ENCODE data around the gene HENMT1. TPM values are rescaled to one million over a fixed set of nuclear protein-coding genes. Genes with fewer than 3 reads are reported as not detected.

HENMT1 gene
- total and polyA plus RNA-seq, 2 experiments from 2014 or later, result 3.8 to 4.7 TPM

GRCh38 chr1:108699375-108700332 is 38.8 kb upstream of the HENMT1 start:
- H4K20me1 ChIP-seq (ENCODE audit: insufficient read depth, poor library complexity, severe bottlenecking), result peaks cover 14% of the 10 kb centered on the region
- DNase-seq (ENCODE audit: low spot score), result no peak
- peaks cover 4% of the 10 kb centered on the region for H3K36me3 ChIP-seq (replicated peaks; ENCODE audit: insufficient read depth, low read depth)

GRCh38 chr1:108695535-108695934 is 34.6 kb upstream of the HENMT1 start:
- Histone ChIP-seq H3K4me3 (no peak overlapping the region), H3K4me1 (ENCODE audit: insufficient read depth) (peaks cover 20% of the 10 kb centered on the region), H3K9me3 (ENCODE audit: low read depth) (no peaks in the 10 kb centered on the region), H4K20me1 (ENCODE audit: insufficient read depth, poor library complexity, severe bottlenecking) (peaks cover 33% of the 10 kb centered on the region), H2AFZ (no peak overlapping the region), H3K4me2 (peak overlapping the region; percentile 92), H3K27me3 (no peaks in the 10 kb centered on the region), H3K9me2 (replicated peaks; ENCODE audit: insufficient read depth) (no peaks in the 10 kb centered on the region), H3K27ac (no peak overlapping the region), H3K79me2 (peaks cover 58% of the 10 kb centered on the region), H3K36me3 (replicated peaks; ENCODE audit: insufficient read depth, low read depth) (peaks cover 4% of the 10 kb centered on the region)
- TF ChIP-seq CTCF (IDR thresholded peaks at IDR 0.05; ENCODE audit: poor library complexity) (no peak), EZH2 (IDR thresholded peaks at IDR 0.05; ENCODE audit: borderline replicate concordance) (no peak), EZH2phosphoT487 (IDR thresholded peaks at IDR 0.05; ENCODE audit: low read depth, severe bottlenecking, unreplicated experiment) (no peak)
- no peak for DNase-seq (ENCODE audit: low spot score)
- 90% methylated on average over 5 of the region's 5 CpGs for WGBS (ENCODE audit: low lambda C conversion rate, missing lambda C conversion rate)

More at GRCh38 chr1:108699375-108700332, 38.8 kb upstream of the HENMT1 start:
- Histone ChIP-seq H3K9me2 (replicated peaks; ENCODE audit: insufficient read depth) (no peaks in the 10 kb centered on the region), H3K4me3 (no peak overlapping the region), H3K9me3 (ENCODE audit: low read depth) (no peaks in the 10 kb centered on the region), H3K27me3 (no peaks in the 10 kb centered on the region), H3K4me2 (no peak overlapping the region), H3K27ac (no peak overlapping the region), H2AFZ (no peak overlapping the region), H3K4me1 (ENCODE audit: insufficient read depth) (peaks cover 7% of the 10 kb centered on the region), H3K79me2 (peaks cover 26% of the 10 kb centered on the region)
- TF ChIP-seq CTCF (IDR thresholded peaks at IDR 0.05; ENCODE audit: poor library complexity) (no peak), EZH2 (IDR thresholded peaks at IDR 0.05; ENCODE audit: borderline replicate concordance) (no peak), EZH2phosphoT487 (IDR thresholded peaks at IDR 0.05; ENCODE audit: low read depth, severe bottlenecking, unreplicated experiment) (no peak)
- 96% methylated on average over 22 of the region's 22 CpGs for WGBS (ENCODE audit: low lambda C conversion rate, missing lambda C conversion rate)

- peak; percentile 51 for TF ChIP-seq CTCF (IDR thresholded peaks at IDR 0.05; ENCODE audit: poor library complexity)
- no peak for TF ChIP-seq EZH2phosphoT487 (IDR thresholded peaks at IDR 0.05; ENCODE audit: low read depth, severe bottlenecking, unreplicated experiment)
- Histone ChIP-seq H3K9me3 (ENCODE audit: low read depth) (no peaks in the 10 kb centered on the region), H3K4me1 (ENCODE audit: insufficient read depth) (peaks cover 20% of the 10 kb centered on the region), H3K36me3 (replicated peaks; ENCODE audit: insufficient read depth, low read depth) (no peaks in the 10 kb centered on the region), H3K79me2 (peaks cover 60% of the 10 kb centered on the region), H3K27ac (peak overlapping the region; percentile 96), H3K9me2 (replicated peaks; ENCODE audit: insufficient read depth) (no peaks in the 10 kb centered on the region), H2AFZ (peak overlapping the region; percentile 5), H3K4me2 (peak overlapping the region; percentile 92), H3K4me3 (peak overlapping the region; percentile 76), H3K27me3 (no peaks in the 10 kb centered on the region), H4K20me1 (ENCODE audit: insufficient read depth, poor library complexity, severe bottlenecking) (peaks cover 33% of the 10 kb centered on the region)
- under 1% methylated on average over 35 of the region's 36 CpGs for WGBS (ENCODE audit: low lambda C conversion rate, missing lambda C conversion rate)
- peak; percentile 76 for DNase-seq (ENCODE audit: low spot score)
These were observed 32.1 kb upstream of the HENMT1 start for GRCh38 chr1:108692724-108693655.
